ENCODE measurements around the gene ANXA10.

DNA sequence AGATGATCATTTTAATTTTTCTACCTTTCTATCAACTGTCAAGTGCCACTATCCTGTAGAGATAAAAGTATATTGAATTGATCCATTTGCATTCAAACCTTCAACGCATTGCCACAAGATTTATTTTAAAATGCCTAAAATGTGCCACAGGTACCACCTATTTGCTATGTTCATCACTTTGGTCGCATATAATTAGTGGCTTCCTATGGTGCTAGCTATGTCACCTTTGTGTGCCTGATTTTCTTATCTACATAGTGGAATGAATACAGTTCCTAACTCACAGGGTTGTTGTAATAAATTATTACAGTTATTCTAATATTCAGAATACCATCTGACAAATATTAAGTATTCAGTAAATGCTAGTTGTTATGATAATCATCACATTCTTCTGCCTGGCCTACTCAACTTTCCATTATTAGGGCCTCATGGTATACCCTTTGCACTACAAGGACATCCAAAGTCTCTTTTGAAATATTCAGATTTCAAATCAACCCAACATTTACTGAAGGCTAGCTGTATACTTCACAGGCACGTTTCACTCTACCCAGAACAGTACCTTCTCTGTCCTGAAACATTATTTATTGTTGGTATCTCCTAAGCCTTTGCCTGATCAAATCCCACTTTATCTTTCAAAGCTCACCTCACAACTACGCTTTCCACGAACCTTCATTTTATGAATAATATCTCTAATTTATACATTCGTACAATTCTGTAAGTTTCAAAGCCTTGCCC lies 62.4 kb downstream of the ANXA10 start:
- TF ChIP-seq TAF1 (IDR thresholded peaks at IDR 0.05; ENCODE audit: borderline replicate concordance, insufficient read depth, low read length) (no peak), POLR2AphosphoS5 (IDR thresholded peaks at IDR 0.05; ENCODE audit: low read depth, low read length) (no peak), SIN3A (IDR thresholded peaks at IDR 0.05; ENCODE audit: borderline replicate concordance, insufficient read depth, low read length) (no peak)

All from PFSK-1 (cell line).